ENCODE results near the gene PPOX.

GRCh38 chr1:161159087-161159912, 6.9 kb upstream of the PPOX start, which contains the start of gene USP21:
- TF ChIP-seq CTCF (IDR thresholded peaks at IDR 0.05; ENCODE audit: insufficient read depth, low read length) (peak; percentile 25), POLR2AphosphoS5 (IDR thresholded peaks at IDR 0.05; ENCODE audit: low read depth) (peak; percentile 73), REST (IDR thresholded peaks at IDR 0.05; ENCODE audit: insufficient replicate concordance, low read depth) (peak; percentile 70)
